Measurements from ENCODE around the gene ORC3.

ORC3 gene

DNA sequence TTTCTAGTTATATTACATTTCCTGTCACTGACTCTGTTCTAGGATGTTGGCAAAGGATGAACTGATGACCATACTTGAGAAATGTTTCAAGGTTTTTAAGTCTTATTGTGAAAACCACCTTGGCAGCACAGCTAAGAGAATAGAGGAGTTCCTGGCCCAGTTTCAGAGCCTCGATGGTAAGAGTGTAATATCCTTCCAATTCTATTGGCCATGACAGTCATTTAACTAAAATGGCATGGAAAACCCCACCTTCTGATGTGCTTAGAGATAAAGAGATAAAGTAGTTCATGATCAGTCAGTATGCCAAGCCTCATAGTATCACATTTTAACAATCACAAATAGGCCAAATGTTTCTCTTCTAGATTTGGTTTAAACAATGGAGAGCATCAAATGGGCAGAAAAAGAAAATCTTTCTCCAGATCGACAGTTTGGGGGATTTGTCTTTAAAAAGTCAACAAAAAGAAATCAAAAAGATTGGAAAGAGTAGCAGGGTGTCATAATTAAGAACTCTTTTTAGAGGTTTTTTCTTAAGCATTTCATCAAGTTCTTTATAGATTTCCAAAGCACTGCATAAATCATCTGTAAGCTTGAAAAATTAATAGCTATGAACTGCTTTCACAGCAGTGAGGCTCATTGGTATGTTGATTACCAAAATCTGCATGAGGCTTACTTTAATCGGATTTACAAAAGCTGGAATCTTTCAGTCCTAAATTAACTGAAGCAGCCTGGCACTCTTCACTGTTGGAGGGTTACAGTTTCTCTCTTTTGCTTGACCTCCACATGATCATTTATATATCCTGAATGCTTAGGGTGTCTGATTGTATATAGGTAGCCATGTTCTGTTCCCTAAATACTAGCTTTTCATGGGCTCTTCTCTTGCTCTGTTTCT lies 63.4 kb downstream of the ORC3 start:
- Histone ChIP-seq H3K27ac (ENCODE audit: poor library complexity, severe bottlenecking) (no peak overlapping the region), H3K4me3 (ENCODE audit: severe bottlenecking) (no peak overlapping the region), H3K9me3 (ENCODE audit: severe bottlenecking) (no peaks in the 10 kb centered on the region), H3K4me1 (ENCODE audit: insufficient read depth, poor library complexity, severe bottlenecking) (no peaks in the 10 kb centered on the region), H3K27me3 (ENCODE audit: insufficient read depth, poor library complexity, severe bottlenecking) (no peaks in the 10 kb centered on the region), H3K36me3 (ENCODE audit: low read depth) (peaks cover 41% of the 10 kb centered on the region)
- TF ChIP-seq, protein P1, sequence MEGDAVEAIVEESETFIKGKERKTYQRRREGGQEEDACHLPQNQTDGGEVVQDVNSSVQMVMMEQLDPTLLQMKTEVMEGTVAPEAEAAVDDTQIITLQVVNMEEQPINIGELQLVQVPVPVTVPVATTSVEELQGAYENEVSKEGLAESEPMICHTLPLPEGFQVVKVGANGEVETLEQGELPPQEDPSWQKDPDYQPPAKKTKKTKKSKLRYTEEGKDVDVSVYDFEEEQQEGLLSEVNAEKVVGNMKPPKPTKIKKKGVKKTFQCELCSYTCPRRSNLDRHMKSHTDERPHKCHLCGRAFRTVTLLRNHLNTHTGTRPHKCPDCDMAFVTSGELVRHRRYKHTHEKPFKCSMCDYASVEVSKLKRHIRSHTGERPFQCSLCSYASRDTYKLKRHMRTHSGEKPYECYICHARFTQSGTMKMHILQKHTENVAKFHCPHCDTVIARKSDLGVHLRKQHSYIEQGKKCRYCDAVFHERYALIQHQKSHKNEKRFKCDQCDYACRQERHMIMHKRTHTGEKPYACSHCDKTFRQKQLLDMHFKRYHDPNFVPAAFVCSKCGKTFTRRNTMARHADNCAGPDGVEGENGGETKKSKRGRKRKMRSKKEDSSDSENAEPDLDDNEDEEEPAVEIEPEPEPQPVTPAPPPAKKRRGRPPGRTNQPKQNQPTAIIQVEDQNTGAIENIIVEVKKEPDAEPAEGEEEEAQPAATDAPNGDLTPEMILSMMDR (IDR thresholded peaks at IDR 0.05; ENCODE audit: poor library complexity, severe bottlenecking): no peak
- no peak for ATAC-seq (ENCODE audit: low read depth)
- no peak for DNase-seq (ENCODE audit: low spot score)

DNA sequence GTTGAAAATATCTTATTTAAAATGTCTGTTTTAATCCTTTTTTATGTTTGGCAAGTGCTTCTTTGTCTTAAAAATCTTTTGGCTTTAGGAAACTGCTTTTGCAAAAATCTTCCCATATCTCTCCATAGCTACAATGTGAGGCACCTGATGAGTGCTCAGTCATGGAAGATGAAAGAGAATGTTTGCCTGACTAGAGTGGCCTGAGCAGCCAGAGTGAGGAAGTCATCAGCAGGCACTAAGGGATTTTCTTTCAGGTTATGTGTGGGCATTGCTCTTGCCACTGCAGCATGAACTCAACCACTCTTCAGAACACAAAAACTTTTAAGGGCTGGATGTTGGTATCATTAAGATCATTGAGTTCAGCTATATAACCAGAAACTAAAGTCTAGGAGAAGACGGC lies 64.2 kb downstream of the ORC3 start:
- H3K9me3 ChIP-seq (ENCODE audit: severe bottlenecking): no peaks in the 10 kb centered on the region
- no peaks in the 10 kb centered on the region for H3K27me3 ChIP-seq (ENCODE audit: insufficient read depth, poor library complexity, severe bottlenecking)
- TF ChIP-seq, protein P1 (IDR thresholded peaks at IDR 0.05; ENCODE audit: poor library complexity, severe bottlenecking): no peak
- no peak for ATAC-seq (ENCODE audit: low read depth)
- no peak overlapping the region for H3K27ac ChIP-seq (ENCODE audit: poor library complexity, severe bottlenecking)
- no peak for DNase-seq (ENCODE audit: low spot score)
- peaks cover 43% of the 10 kb centered on the region for H3K36me3 ChIP-seq (ENCODE audit: low read depth)
- H3K4me3 ChIP-seq (ENCODE audit: severe bottlenecking): no peak overlapping the region
- no peaks in the 10 kb centered on the region for H3K4me1 ChIP-seq (ENCODE audit: insufficient read depth, poor library complexity, severe bottlenecking)

DNA sequence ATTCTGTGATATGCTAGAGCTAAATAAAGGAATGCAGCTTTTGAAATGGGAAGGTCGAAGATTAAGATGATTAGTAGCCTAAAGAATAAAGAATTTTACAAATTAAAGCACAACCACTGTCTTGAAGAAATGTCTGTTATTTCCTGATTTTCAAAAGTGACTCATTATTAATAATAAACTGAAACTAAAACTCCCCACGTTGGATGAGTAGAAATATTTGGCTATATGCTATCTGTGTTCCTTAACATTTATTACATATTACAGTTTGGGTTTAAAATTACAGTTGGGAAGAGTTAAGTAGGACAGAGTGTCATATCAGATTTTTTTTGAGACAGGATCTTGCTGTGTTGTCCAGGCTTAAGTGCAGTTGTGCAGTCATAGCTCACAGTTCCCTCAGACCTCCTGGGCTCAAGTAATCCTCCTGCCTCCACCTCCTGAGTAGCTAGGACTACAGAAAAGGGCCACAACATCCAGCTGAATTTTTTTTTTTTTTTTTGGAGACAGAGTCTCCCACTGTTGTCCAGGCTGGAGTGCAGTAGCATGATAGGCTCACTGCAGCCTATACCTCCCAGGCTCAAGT lies 65.0 kb downstream of the ORC3 start:
- DNase-seq (ENCODE audit: low spot score) (no peak), ATAC-seq (ENCODE audit: low read depth) (no peak)
- no peak overlapping the region for H3K4me3 ChIP-seq (ENCODE audit: severe bottlenecking)
- no peak overlapping the region for H3K27ac ChIP-seq (ENCODE audit: poor library complexity, severe bottlenecking)
- H3K36me3 ChIP-seq (ENCODE audit: low read depth): peaks cover 49% of the 10 kb centered on the region
- TF ChIP-seq, protein P1 (IDR thresholded peaks at IDR 0.05; ENCODE audit: poor library complexity, severe bottlenecking): no peak
- no peaks in the 10 kb centered on the region for H3K27me3 ChIP-seq (ENCODE audit: insufficient read depth, poor library complexity, severe bottlenecking)
- no peaks in the 10 kb centered on the region for H3K9me3 ChIP-seq (ENCODE audit: severe bottlenecking)
- no peaks in the 10 kb centered on the region for H3K4me1 ChIP-seq (ENCODE audit: insufficient read depth, poor library complexity, severe bottlenecking)

DNA sequence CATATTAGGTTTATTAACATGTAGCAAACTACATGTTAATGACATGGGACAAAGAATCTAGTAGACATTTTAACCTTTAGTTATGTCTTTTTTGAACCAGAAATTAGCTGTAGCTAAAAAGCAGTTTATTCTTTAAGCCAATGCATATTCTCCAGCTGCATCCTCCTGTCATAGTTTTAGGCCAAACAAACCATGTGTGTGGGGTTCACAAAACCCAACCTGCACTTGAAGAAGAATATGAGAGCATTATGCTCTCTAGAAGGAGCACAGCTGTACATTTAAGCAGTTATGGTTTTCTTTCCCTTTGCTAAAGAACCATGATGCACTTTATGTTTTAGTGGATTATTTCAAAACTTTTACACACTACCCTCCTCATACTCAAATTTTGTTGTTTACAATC lies 65.9 kb downstream of the ORC3 start:
- ATAC-seq (ENCODE audit: low read depth) (no peak), DNase-seq (ENCODE audit: low spot score) (no peak)
- H3K27me3 ChIP-seq (ENCODE audit: insufficient read depth, poor library complexity, severe bottlenecking): no peaks in the 10 kb centered on the region
- no peak overlapping the region for H3K27ac ChIP-seq (ENCODE audit: poor library complexity, severe bottlenecking)
- H3K4me1 ChIP-seq (ENCODE audit: insufficient read depth, poor library complexity, severe bottlenecking): no peaks in the 10 kb centered on the region
- H3K36me3 ChIP-seq (ENCODE audit: low read depth): peaks cover 51% of the 10 kb centered on the region
- TF ChIP-seq, protein P1 (IDR thresholded peaks at IDR 0.05; ENCODE audit: poor library complexity, severe bottlenecking): no peak
- no peak overlapping the region for H3K4me3 ChIP-seq (ENCODE audit: severe bottlenecking)
- no peaks in the 10 kb centered on the region for H3K9me3 ChIP-seq (ENCODE audit: severe bottlenecking)

DNA sequence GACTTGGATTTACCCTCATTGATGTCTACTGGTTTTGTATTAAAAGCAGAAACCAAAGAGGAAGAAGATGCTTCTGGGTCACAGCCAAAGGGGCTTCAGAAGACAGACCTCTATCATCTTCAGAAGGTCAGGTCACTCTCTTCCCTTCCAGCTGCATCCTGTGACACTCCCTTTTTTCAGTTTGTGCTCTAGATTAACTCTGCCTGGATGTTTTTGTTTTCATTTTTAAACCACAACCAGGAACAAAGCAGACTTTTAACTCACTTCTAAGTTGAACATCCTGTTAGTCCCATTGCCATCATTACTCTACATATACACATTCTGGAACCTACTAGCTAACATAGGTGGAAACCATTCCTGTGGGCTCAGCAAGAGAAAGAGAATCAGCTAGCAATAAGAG lies 66.9 kb downstream of the ORC3 start:
- TF ChIP-seq, protein P1 (IDR thresholded peaks at IDR 0.05; ENCODE audit: poor library complexity, severe bottlenecking): no peak
- DNase-seq (ENCODE audit: low spot score): no peak
- no peak for ATAC-seq (ENCODE audit: low read depth)
- no peaks in the 10 kb centered on the region for H3K27me3 ChIP-seq (ENCODE audit: insufficient read depth, poor library complexity, severe bottlenecking)
- H3K4me1 ChIP-seq (ENCODE audit: insufficient read depth, poor library complexity, severe bottlenecking): no peaks in the 10 kb centered on the region
- H3K36me3 ChIP-seq (ENCODE audit: low read depth): peaks cover 61% of the 10 kb centered on the region
- H3K4me3 ChIP-seq (ENCODE audit: severe bottlenecking): no peak overlapping the region
- H3K27ac ChIP-seq (ENCODE audit: poor library complexity, severe bottlenecking): no peak overlapping the region
- H3K9me3 ChIP-seq (ENCODE audit: severe bottlenecking): no peaks in the 10 kb centered on the region
